Measurements from ENCODE around the gene C1orf167.

DNA sequence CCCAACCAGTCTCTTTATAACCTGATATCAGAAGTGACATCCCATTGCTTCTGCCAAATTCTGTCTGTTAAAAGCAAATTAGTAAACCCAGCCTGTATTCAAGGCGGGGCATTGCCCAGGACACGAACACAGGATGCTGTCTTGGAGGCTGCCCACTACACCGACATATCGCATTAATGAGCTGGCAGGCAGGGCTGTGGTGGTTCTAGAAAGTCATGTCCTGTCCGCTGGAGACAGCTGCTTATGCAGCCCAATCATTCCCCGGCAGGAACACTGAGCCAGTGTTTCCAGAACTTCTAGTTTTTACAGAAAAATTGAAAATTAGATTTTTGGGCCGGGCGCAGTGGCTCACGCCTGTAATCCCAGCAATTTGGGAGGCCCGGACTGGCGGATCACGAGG is 19.3 kb downstream of the C1orf167 start:
- TF ChIP-seq, protein P1, sequence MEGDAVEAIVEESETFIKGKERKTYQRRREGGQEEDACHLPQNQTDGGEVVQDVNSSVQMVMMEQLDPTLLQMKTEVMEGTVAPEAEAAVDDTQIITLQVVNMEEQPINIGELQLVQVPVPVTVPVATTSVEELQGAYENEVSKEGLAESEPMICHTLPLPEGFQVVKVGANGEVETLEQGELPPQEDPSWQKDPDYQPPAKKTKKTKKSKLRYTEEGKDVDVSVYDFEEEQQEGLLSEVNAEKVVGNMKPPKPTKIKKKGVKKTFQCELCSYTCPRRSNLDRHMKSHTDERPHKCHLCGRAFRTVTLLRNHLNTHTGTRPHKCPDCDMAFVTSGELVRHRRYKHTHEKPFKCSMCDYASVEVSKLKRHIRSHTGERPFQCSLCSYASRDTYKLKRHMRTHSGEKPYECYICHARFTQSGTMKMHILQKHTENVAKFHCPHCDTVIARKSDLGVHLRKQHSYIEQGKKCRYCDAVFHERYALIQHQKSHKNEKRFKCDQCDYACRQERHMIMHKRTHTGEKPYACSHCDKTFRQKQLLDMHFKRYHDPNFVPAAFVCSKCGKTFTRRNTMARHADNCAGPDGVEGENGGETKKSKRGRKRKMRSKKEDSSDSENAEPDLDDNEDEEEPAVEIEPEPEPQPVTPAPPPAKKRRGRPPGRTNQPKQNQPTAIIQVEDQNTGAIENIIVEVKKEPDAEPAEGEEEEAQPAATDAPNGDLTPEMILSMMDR (IDR thresholded peaks at IDR 0.05; ENCODE audit: control extremely low read depth in 1 of 3, insufficient read depth in 1 of 3, low read depth in 1 of 3, low read length in 3 of 3), result no peak
- TF ChIP-seq SUZ12 (IDR thresholded peaks at IDR 0.05; ENCODE audit: low read length), result no peak
- TF ChIP-seq, protein P2, sequence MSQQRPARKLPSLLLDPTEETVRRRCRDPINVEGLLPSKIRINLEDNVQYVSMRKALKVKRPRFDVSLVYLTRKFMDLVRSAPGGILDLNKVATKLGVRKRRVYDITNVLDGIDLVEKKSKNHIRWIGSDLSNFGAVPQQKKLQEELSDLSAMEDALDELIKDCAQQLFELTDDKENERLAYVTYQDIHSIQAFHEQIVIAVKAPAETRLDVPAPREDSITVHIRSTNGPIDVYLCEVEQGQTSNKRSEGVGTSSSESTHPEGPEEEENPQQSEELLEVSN (IDR thresholded peaks at IDR 0.05), result no peak
- TF ChIP-seq EZH2 (IDR thresholded peaks at IDR 0.05; ENCODE audit: low read depth, low read length, severe bottlenecking), result no peak
- TF ChIP-seq CREB1 (IDR thresholded peaks at IDR 0.05), result no peak
- TF ChIP-seq CHD2 (IDR thresholded peaks at IDR 0.05; ENCODE audit: low read length), result no peak
- TF ChIP-seq POLR2A (IDR thresholded peaks at IDR 0.05; ENCODE audit: control extremely low read depth in 1 of 2, low read depth in 2 of 2, low read length in 2 of 2), result no peak
- no peak for TF ChIP-seq RAD21 (IDR thresholded peaks at IDR 0.05 in 1 of 2, conservative IDR thresholded peaks at IDR 0.05 in 1 of 2; ENCODE audit: low read depth in 2 of 2, low read length in 2 of 2)
- TF ChIP-seq SIN3A (conservative IDR thresholded peaks at IDR 0.05 in 1 of 2, IDR thresholded peaks at IDR 0.05 in 1 of 2; ENCODE audit: low read depth in 1 of 2, low read length in 2 of 2), result no peak
- no peak for TF ChIP-seq POLR2AphosphoS5 (IDR thresholded peaks at IDR 0.05; ENCODE audit: low read depth, low read length)
- TF ChIP-seq PHF8 (conservative IDR thresholded peaks at IDR 0.05; ENCODE audit: low read depth, low read length), result no peak
- no peak for TF ChIP-seq RFX5 (IDR thresholded peaks at IDR 0.05; ENCODE audit: borderline replicate concordance, low read depth, low read length)
- no peak for TF ChIP-seq ASH2L (IDR thresholded peaks at IDR 0.05; ENCODE audit: low read length)
